SKM-1 treated with dmso at 0.1 percent for 144 hours (cell line): ENCODE data around the gene GDAP2.

Experiments
- DNase-seq: peaks from one replicate; lab custom pipeline; 2025; ENCODE audit not compliant: unreplicated experiment; lab: John Stamatoyannopoulos, UW

Gene GDAP2

GRCh38 chr1:117843791-117844190 is 85.6 kb downstream of the GDAP2 start:
- no peak for DNase-seq

- no peak for DNase-seq
Observed at GRCh38 chr1:117842408-117843170, 86.8 kb downstream of the GDAP2 start.

- DNase-seq = no peak
Observed at GRCh38 chr1:117841117-117841650, 88.2 kb downstream of the GDAP2 start.

GRCh38 chr1:117838911-117839310 is 90.5 kb downstream of the GDAP2 start:
- no peak for DNase-seq

- no peak for DNase-seq
Observed at GRCh38 chr1:117836069-117836468, 93.4 kb downstream of the GDAP2 start.

GRCh38 chr1:117834416-117834815 is 95.0 kb downstream of the GDAP2 start:
- DNase-seq = no peak

DNA sequence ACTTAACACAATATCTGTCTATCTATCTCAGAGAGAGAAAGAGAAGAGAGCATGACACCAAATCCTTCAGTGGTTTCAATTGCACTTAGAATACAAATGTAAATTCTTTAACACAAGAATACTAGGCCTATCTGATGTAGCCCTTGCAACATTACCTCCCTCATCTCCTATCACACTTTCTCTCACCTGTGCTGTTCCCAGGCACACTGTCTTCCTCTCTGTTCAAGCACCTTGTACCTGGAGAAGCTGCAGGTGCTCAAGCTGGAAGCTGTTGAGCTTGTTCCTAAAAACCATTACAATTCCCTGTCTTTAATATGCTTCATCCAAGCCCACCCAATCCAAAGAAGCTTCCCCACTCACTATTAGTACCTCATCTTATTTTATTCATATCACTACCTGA is 97.0 kb downstream of the GDAP2 start:
- DNase-seq = no peak

DNA sequence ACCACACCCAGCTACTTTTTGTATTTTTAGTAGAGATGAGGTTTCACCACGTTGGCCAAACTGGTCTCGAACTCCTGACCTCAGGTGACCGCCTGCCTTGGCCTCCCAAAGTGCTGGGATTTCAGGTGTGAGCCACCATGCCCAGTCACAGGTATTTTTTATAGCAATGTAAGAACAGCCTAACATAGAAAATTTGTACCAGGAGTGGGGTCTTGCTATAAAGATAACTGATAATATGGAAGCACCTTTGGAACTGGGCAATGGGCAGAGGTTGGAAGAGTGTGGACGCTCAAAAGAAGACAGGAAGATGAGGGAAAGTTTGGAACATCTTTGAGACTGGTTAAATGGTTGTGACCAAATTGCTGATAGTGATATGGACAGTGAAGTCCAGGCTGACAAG is 99.2 kb downstream of the GDAP2 start:
- no peak for DNase-seq

- no peak for DNase-seq
Observed at GRCh38 chr1:117828201-117828600, 101.2 kb downstream of the GDAP2 start.

DNA sequence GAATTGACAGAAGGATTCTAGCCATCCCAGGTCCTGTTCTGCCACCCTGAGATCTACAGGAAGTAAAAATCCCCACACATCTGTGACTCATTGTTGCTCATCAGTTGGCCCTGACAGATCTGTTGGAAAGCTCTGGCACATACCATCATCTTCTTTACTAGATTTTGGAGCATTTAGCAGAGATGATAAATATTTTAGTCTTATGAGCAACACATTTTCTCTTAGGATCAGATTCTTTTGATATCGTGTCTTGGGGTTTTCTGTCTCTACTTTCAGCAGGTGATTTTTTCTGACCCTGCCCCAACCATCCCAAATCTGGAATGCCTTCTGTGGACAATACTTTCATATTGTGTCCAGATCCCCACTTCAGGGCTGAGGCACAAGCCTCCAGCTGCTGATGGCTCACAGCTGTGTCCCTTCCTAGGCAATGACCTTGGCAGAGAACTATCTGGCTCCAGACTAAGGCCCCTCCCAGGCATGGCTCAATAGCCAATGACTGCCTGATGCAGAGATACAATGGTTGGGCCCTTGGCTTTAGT is 102.8 kb downstream of the GDAP2 start:
- DNase-seq = no peak

DNA sequence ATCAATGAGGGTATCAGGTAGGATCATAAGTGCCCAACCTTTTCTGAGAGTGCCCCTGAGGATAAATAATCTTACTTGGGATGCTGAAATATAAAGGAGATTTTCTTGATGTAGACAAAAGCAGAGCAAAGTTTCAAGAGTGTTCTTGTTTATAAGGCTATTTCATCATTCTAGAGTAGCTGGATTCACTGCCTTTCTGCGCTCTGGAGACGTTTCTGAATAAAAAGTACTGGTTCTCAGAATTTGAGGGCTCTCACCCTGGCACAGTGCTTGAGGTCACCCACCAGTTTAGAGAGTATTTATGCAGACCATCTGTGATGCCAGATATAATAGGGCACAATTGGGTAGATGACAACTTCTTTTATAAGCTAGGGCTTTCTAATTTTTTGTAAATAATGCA is 103.3 kb downstream of the GDAP2 start:
- DNase-seq = no peak

DNA sequence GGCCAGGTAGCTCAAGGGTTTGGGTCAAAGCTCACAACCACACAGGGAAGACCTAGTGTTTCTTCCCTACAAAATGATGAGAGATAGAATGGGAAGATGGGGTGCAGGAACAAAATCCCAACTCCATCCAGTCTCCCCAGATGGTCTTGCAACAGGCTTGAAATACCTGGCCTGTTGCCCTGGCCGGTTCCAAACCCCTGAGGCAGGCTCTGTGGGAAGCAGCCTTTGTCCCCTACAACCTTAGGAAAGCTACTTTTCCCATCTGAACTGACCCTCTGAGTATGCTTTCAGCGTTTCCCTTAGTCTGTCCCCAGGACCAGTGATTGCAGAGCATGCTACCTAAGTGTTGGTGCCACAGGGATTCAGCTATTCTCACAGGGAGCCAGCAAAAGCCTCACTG is 104.0 kb downstream of the GDAP2 start:
- DNase-seq = no peak

- no peak for DNase-seq
Observed at GRCh38 chr1:117824616-117825015, 104.8 kb downstream of the GDAP2 start.

- no peak for DNase-seq
Observed at GRCh38 chr1:117821774-117822482, 107.5 kb downstream of the GDAP2 start.

DNA sequence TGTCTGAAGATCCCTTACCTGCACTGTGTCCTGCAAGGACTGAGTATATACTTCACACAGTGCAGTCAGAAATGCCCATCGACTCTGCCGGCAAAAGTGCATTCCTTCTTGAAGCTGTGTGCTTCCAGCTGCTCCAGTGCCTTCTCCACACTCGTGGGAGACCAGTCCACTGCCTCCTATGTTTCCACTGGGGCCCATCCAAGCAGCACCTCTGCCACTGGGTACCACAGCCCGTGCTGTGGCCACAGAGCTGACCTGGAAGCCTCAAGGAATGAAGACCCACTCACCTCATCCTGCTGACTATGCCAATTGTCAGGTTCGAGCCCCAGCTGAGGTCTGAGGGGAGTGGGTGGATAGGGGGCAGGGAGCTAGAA is 108.1 kb downstream of the GDAP2 start:
- DNase-seq = no peak

- DNase-seq = no peak
Observed at GRCh38 chr1:117820694-117821381, 108.6 kb downstream of the GDAP2 start.

DNA sequence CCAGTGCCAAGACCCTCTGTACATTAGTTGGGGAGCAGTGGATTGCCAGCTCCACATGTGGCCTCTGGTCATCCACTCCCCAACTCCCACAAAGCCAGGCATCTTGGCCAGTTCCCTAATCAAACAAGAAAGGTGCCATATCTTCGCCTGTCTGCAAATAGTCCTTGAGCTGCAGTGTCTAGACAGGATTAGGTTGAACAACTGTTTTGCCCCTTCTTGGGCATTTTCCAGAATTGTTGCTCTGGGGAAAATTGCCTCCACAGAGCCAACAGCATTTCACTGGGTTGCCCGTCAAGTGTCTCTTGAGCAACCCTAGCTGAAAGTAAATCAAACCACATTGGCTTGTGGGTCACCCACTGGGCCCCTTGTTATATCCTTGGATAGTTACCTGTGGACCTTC is 109.3 kb downstream of the GDAP2 start:
- no peak for DNase-seq

DNA sequence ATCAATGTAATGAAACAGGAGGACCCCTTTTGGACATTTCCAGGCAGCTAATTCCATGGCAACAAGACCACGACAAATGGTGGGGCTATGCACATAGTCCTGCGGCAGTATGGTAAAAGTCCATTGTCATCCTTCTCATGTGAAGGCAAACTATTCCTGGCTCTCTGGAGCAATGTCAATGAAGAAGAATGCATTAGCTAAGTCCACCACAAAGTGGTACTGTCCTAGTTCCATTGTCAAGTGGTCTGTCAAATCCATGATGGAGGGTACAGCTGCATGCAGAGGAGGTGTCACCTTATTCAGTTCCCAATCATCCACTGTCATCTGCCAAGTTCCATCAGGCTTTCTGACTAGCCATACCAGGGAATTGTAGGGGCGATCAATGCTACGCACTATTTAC is 110.1 kb downstream of the GDAP2 start:
- no peak for DNase-seq

DNA sequence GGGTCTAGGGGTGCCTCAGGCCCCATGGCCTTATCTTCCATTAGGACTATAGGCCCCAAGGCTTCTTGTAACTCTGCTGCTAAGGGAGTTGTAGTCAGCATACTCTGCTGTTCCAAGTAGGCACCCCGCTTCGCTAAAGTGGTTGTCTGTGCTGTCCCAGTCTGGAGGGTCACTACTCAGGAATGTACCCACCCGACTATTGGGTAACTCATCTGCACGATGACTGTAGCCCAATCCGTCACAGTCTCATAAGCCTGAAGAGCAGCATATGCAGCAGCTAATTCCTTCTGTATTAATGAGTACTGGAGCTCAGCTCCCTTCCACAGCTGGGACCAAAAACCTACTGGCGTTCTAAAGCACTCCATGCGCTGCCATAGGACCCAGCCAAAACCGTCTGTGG is 111.0 kb downstream of the GDAP2 start:
- no peak for DNase-seq

DNA sequence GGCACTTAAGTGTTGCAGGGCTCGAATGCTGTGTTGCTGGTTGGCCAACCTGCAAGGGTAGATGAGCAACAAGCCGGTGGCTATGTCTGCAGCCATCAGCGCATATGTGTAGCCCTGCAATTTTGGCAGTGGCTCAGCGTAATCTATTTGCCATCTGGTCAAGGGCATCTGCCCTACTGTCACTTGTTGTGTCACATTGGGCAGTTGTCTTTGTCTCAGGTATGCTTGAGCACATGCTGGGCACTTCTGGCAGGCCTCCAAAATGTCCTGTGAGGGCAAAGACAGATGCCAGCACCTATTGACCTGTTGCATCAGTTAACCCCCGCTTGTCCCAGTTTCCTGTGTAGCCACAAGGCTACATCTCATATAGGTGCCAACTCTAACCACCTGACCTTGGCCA is 111.8 kb downstream of the GDAP2 start:
- DNase-seq = no peak

DNA sequence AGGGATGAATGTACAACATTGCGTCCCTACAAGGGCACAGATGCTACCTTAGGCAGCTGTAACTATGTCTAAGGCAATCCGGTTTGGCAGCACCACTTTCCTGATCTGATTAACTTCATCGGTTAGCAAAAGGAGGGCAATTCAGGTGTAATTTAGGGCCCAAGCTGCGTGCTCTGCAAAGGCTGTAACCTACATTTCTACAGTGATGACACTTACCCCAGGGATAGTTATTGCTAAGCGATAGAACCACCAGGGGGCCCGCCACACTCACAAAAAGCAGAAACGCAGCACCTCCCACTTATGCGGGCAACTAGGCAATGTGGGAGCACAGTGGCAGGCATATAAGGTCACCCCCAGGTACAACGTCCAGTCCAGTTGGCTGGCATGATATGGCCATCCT is 113.5 kb downstream of the GDAP2 start:
- DNase-seq = no peak
